T47D (cell line): ENCODE data around the gene PRR20G.

Source experiments
- DNase-seq, 2 experiments: peaks; one replicate each; pipeline versions ENCODE4 v3.0.0 to v3.0.0-alpha.2; 2011 to 2012; ENCODE audit warnings: low read depth in 1 of 2, low spot score in 1 of 2
- JUND ChIP-seq: IDR thresholded peaks from 2 replicates; pipeline ENCODE4 v1.6.1; 2012; ENCODE audit warnings: low read depth
- in situ Hi-C: cut with HindIII; loops from 2 replicates; pipeline ENCODE4 v1.10.0; 2016; ENCODE audit warnings: low sequenced_read_pairs, low pct_unique_long_range_greater_than_20kb

The PRR20G gene

GRCh38 chr3:127256138-127256537 is 31.7 kb downstream of the PRR20G start:
- DNase-seq = no peak
- no peak for TF ChIP-seq JUND
- in situ Hi-C loops = no loop called here

GRCh38 chr3:127255516-127255915 is 32.3 kb downstream of the PRR20G start:
- no peak for DNase-seq
- no peak for TF ChIP-seq JUND
- in situ Hi-C loops = no loop called here

GRCh38 chr3:127254730-127255129 is 33.1 kb downstream of the PRR20G start:
- DNase-seq = peak; percentile 70 to 73
- in situ Hi-C loops = no loop called here
- TF ChIP-seq JUND = no peak

- no peak for TF ChIP-seq JUND
- no peak for DNase-seq
- in situ Hi-C loops = no loop called here
These were observed 33.7 kb downstream of the PRR20G start for GRCh38 chr3:127254033-127254644.

- in situ Hi-C loops = no loop called here
- DNase-seq = no peak
- no peak for TF ChIP-seq JUND
These were observed 34.4 kb downstream of the PRR20G start for GRCh38 chr3:127253491-127253890.

GRCh38 chr3:127252446-127252845 is 35.4 kb downstream of the PRR20G start:
- DNase-seq = no peak
- TF ChIP-seq JUND = no peak
- in situ Hi-C loops = no loop called here

GRCh38 chr3:127250032-127250431 is 37.8 kb downstream of the PRR20G start:
- DNase-seq = no peak
- TF ChIP-seq JUND = no peak
- in situ Hi-C loops = no loop called here

GRCh38 chr3:127247292-127247691 is 40.6 kb downstream of the PRR20G start:
- no peak for TF ChIP-seq JUND
- no peak for DNase-seq
- in situ Hi-C loops = no loop called here

- DNase-seq = peak in 1 of 2 experiments; percentile 13
- in situ Hi-C loops = no loop called here
- no peak for TF ChIP-seq JUND
These were observed 49.2 kb downstream of the PRR20G start for GRCh38 chr3:127238602-127239001.

GRCh38 chr3:127237835-127238234 is 50.0 kb downstream of the PRR20G start:
- no peak for DNase-seq
- TF ChIP-seq JUND = no peak
- in situ Hi-C loops = no loop called here

GRCh38 chr3:127235706-127236105 is 52.1 kb downstream of the PRR20G start:
- TF ChIP-seq JUND = no peak
- in situ Hi-C loops = no loop called here
- no peak for DNase-seq

- no peak for DNase-seq
- in situ Hi-C loops = no loop called here
- TF ChIP-seq JUND = no peak
These were observed 53.1 kb downstream of the PRR20G start for GRCh38 chr3:127234778-127235177.
